GM23338 (cell line): ENCODE results near the gene FN3KRP. TPM values are rescaled to one million over a fixed set of nuclear protein-coding genes. Genes with fewer than 3 reads are reported as not detected.

ENCODE experiments used
- ATAC-seq: fragments of 200-7000 bp; cut with Tn5 transposase; 3 replicates; pipeline ENCODE4 v1.9.1; 2020
- DNase-seq: peaks from one replicate; pipeline ENCODE4 v3.0.0-alpha.2; 2015; ENCODE audit warnings: low spot score
- H2AFZ ChIP-seq: fragments of 200-600 bp; sonication (generic); 2 replicates; pipeline ENCODE4 v1.8.0; 2016; ENCODE audit warnings: antibody characterized with exemption, mild to moderate bottlenecking, moderate library complexity
- H3F3A ChIP-seq: fragments of 200-600 bp; sonication (generic); replicated peaks from 2 replicates; pipeline ENCODE4 v1.8.0; 2017; ENCODE audit warnings: antibody characterized with exemption, mixed run types, low read depth
- H3K27ac ChIP-seq: fragments of 200-600 bp; sonication (generic); 2 replicates; pipeline ENCODE4 v1.6.1; 2016; ENCODE audit warnings: low read depth
- H3K27me3 ChIP-seq: fragments of 200-600 bp; sonication (generic); 2 replicates; pipeline ENCODE4 v1.8.0; 2016; ENCODE audit warnings: mild to moderate bottlenecking, mixed run types, moderate library complexity; ENCODE audit not compliant: insufficient read depth
- H3K36me3 ChIP-seq: fragments of 200-600 bp; sonication (generic); 2 replicates; pipeline ENCODE4 v1.8.0; 2016; ENCODE audit warnings: mild to moderate bottlenecking; ENCODE audit not compliant: insufficient read depth
- H3K4me1 ChIP-seq: fragments of 200-600 bp; sonication (generic); 2 replicates; pipeline ENCODE4 v1.8.0; 2016; ENCODE audit warnings: mild to moderate bottlenecking, moderate library complexity; ENCODE audit not compliant: insufficient read depth
- H3K4me2 ChIP-seq: fragments of 200-600 bp; sonication (generic); 2 replicates; pipeline ENCODE4 v1.7.1; 2017; ENCODE audit warnings: mixed run types
- H3K4me3 ChIP-seq: fragments of 200-600 bp; sonication (generic); 2 replicates; pipeline ENCODE4 v1.6.1; 2016; ENCODE audit warnings: mixed run types
- H3K79me2 ChIP-seq: fragments of 200-600 bp; sonication (generic); replicated peaks from 2 replicates; pipeline ENCODE4 v1.8.0; 2017; ENCODE audit warnings: mild to moderate bottlenecking; ENCODE audit not compliant: insufficient read depth
- H3K9me2 ChIP-seq: fragments of 200-600 bp; sonication (generic); 2 replicates; pipeline ENCODE4 v1.8.0; 2017; ENCODE audit not compliant: insufficient read depth
- H4K20me1 ChIP-seq: fragments of 200-600 bp; sonication (generic); replicated peaks from 2 replicates; pipeline ENCODE4 v1.8.0; 2017; ENCODE audit warnings: mild to moderate bottlenecking; ENCODE audit not compliant: insufficient read depth
- H3K27ac Mint-ChIP-seq: 2 replicates; pipeline ENCODE4 v1.8.0; 2020; ENCODE audit warnings: inconsistent platforms, mild to moderate bottlenecking, moderate library complexity, mixed read lengths
- H3K27me3 Mint-ChIP-seq: 3 replicates; pipeline ENCODE4 v1.8.0; 2022; ENCODE audit warnings: low read depth, mild to moderate bottlenecking, moderate library complexity, mixed read lengths, inconsistent platforms; ENCODE audit not compliant: insufficient read depth, poor library complexity
- H3K36me3 Mint-ChIP-seq: 3 replicates; pipeline ENCODE4 v1.8.0; 2021; ENCODE audit warnings: low read depth, mild to moderate bottlenecking, inconsistent platforms, moderate library complexity, mixed read lengths
- H3K4me1 Mint-ChIP-seq: 3 replicates; pipeline ENCODE4 v1.8.0; 2020; ENCODE audit warnings: mild to moderate bottlenecking, inconsistent platforms, mixed read lengths
- H3K4me3 Mint-ChIP-seq: 3 replicates; pipeline ENCODE4 v1.8.0; 2021; ENCODE audit warnings: moderate library complexity, mild to moderate bottlenecking, inconsistent platforms, mixed read lengths
- H3K9me3 Mint-ChIP-seq: 3 replicates; pipeline ENCODE4 v1.8.0; 2020; ENCODE audit warnings: moderate library complexity, mild to moderate bottlenecking, inconsistent platforms, mixed read lengths
- EZH2phosphoT487 ChIP-seq: fragments of 200-600 bp; sonication (generic); IDR thresholded peaks from one replicate; pipeline ENCODE4 v1.8.1; 2018; ENCODE audit warnings: antibody characterized with exemption; ENCODE audit not compliant: unreplicated experiment
- JUNB ChIP-seq: IDR thresholded peaks from one replicate; pipeline ENCODE4 v1.6.1; 2016; ENCODE audit warnings: antibody characterized with exemption; ENCODE audit not compliant: unreplicated experiment
- NANOG ChIP-seq: IDR thresholded peaks from 2 replicates; pipeline ENCODE4 v1.6.1; 2016; ENCODE audit warnings: antibody characterized with exemption, borderline replicate concordance
- ZNF114 ChIP-seq: fragments of 250-450 bp; sonication (Bioruptor Pico); IDR thresholded peaks from 2 replicates; pipeline ENCODE4 v1.5.0; 2020; ENCODE audit warnings: mild to moderate bottlenecking, moderate library complexity
- ZNF331 ChIP-seq: fragments of 250-450 bp; sonication (Bioruptor Pico); IDR thresholded peaks from 2 replicates; pipeline ENCODE4 v1.5.0; 2020; ENCODE audit warnings: low read depth, mild to moderate bottlenecking, moderate library complexity
- polyA plus RNA-seq: library from polyadenylated mRNA; unstranded; fragments of >200 nt; fragmentation: Nextera tagmentation; extraction: Ambion mirVana; gene quantifications from 2 replicates; pipeline ENCODE4 v1.2.1, GENCODE V29; 2016
- total RNA-seq: library from RNA; depleted of rRNA; stranded (reverse); fragments of >200 nt; shearing (Covaris generic); gene quantifications from 2 replicates; pipeline ENCODE4 v1.2.3, GENCODE V29; 2014
- TF ChIP-seq, protein P1 (sequence below): IDR thresholded peaks from one replicate; pipeline ENCODE4 v1.6.1; 2018; ENCODE audit warnings: antibody characterized with exemption; ENCODE audit not compliant: unreplicated experiment
- TF ChIP-seq, protein P2 (sequence below), 2 experiments: fragments of 200-600 bp in 1 of 2; sonication (generic) in 1 of 2; conservative IDR thresholded peaks; 2 replicates each; pipeline versions ENCODE4 v1.5.1 to v1.6.1; 2016 to 2017; ENCODE audit warnings: antibody characterized with exemption in 2 of 2, low read depth in 2 of 2, mild to moderate bottlenecking in 2 of 2, moderate library complexity in 1 of 2
- TF ChIP-seq, protein P3 (sequence below): IDR thresholded peaks from 2 replicates; pipeline ENCODE4 v1.6.1; 2016; ENCODE audit warnings: antibody characterized with exemption

The FN3KRP gene
- total and polyA plus RNA-seq, 2 experiments from 2014 or later: 15.9 to 16.7 TPM

DNA sequence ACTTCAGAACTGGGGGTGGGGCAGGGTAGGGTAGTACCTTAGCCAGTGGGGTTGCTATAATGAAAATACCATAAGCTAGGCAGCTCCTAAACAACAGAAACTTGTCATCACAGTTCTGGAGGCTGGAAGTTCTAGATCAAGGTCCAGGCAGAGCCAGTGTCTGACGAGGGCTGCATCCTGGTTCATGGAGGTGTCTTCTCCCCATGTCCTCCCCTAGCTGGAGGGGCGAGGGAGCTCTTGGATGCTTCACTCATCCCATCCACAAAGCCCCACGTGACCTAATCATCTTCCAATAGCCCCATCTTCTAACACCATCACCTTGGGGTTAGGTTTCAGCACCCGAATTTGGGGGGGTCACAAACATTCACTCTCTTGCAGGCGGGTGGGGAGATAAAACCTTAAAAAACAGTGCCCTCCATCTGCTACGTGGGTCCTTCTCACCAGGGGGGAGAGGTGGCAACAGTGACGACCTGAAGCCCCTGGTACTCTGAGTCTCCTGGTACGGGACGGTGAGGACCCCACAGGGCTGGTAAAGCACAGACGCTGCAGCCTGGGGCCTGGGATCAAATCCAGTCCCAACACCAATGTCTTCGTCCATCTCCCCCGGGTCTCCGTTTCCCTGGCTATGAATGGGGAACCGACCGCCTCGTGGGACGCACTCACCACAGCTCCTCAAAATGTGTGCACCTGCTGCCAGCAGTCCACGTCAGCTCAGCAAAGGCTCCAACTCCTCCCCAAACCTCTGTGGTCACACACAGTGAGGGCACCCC lies 40.8 kb upstream of the FN3KRP start:
- no peak overlapping the region for H3K4me3 ChIP-seq
- DNase-seq (no peak), ATAC-seq (no peak)
- Mint-ChIP-seq H3K4me1 (no peaks in the 10 kb centered on the region), H3K4me3 (no peak overlapping the region), H3K36me3 (no peaks in the 10 kb centered on the region; the same call in 2 of the 3 replicates), H3K27me3 (peaks cover 9% of the 10 kb centered on the region), H3K27ac (no peak overlapping the region), H3K9me3 (no peaks in the 10 kb centered on the region)
- no peak overlapping the region for H3K4me2 ChIP-seq
- H3K79me2 ChIP-seq: no peaks in the 10 kb centered on the region
- no peak overlapping the region for H2AFZ ChIP-seq
- no peaks in the 10 kb centered on the region for H3K36me3 ChIP-seq
- H3K4me1 ChIP-seq: no peaks in the 10 kb centered on the region
- no peak for TF ChIP-seq ZNF331
- TF ChIP-seq, protein P1, sequence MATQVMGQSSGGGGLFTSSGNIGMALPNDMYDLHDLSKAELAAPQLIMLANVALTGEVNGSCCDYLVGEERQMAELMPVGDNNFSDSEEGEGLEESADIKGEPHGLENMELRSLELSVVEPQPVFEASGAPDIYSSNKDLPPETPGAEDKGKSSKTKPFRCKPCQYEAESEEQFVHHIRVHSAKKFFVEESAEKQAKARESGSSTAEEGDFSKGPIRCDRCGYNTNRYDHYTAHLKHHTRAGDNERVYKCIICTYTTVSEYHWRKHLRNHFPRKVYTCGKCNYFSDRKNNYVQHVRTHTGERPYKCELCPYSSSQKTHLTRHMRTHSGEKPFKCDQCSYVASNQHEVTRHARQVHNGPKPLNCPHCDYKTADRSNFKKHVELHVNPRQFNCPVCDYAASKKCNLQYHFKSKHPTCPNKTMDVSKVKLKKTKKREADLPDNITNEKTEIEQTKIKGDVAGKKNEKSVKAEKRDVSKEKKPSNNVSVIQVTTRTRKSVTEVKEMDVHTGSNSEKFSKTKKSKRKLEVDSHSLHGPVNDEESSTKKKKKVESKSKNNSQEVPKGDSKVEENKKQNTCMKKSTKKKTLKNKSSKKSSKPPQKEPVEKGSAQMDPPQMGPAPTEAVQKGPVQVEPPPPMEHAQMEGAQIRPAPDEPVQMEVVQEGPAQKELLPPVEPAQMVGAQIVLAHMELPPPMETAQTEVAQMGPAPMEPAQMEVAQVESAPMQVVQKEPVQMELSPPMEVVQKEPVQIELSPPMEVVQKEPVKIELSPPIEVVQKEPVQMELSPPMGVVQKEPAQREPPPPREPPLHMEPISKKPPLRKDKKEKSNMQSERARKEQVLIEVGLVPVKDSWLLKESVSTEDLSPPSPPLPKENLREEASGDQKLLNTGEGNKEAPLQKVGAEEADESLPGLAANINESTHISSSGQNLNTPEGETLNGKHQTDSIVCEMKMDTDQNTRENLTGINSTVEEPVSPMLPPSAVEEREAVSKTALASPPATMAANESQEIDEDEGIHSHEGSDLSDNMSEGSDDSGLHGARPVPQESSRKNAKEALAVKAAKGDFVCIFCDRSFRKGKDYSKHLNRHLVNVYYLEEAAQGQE: no peak
- no peak for TF ChIP-seq EZH2phosphoT487
- no peak for TF ChIP-seq NANOG
- TF ChIP-seq, protein P2, sequence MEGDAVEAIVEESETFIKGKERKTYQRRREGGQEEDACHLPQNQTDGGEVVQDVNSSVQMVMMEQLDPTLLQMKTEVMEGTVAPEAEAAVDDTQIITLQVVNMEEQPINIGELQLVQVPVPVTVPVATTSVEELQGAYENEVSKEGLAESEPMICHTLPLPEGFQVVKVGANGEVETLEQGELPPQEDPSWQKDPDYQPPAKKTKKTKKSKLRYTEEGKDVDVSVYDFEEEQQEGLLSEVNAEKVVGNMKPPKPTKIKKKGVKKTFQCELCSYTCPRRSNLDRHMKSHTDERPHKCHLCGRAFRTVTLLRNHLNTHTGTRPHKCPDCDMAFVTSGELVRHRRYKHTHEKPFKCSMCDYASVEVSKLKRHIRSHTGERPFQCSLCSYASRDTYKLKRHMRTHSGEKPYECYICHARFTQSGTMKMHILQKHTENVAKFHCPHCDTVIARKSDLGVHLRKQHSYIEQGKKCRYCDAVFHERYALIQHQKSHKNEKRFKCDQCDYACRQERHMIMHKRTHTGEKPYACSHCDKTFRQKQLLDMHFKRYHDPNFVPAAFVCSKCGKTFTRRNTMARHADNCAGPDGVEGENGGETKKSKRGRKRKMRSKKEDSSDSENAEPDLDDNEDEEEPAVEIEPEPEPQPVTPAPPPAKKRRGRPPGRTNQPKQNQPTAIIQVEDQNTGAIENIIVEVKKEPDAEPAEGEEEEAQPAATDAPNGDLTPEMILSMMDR (conservative IDR thresholded peaks at IDR 0.05; ENCODE audit: low read depth in 2 of 2): no peak
- TF ChIP-seq, protein P3, sequence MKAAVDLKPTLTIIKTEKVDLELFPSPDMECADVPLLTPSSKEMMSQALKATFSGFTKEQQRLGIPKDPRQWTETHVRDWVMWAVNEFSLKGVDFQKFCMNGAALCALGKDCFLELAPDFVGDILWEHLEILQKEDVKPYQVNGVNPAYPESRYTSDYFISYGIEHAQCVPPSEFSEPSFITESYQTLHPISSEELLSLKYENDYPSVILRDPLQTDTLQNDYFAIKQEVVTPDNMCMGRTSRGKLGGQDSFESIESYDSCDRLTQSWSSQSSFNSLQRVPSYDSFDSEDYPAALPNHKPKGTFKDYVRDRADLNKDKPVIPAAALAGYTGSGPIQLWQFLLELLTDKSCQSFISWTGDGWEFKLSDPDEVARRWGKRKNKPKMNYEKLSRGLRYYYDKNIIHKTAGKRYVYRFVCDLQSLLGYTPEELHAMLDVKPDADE: no peak
- no peak for TF ChIP-seq ZNF114 (CRISPR knock-in tag)
- no peak for TF ChIP-seq JUNB
- no peaks in the 10 kb centered on the region for H3F3A ChIP-seq
- no peaks in the 10 kb centered on the region for H3K27me3 ChIP-seq
- no peaks in the 10 kb centered on the region for H4K20me1 ChIP-seq
- H3K9me2 ChIP-seq: no peaks in the 10 kb centered on the region
- no peak overlapping the region for H3K27ac ChIP-seq
